ENCODE data around the gene UBE2I.
A peak's percentile ranks its signal among the peaks of the same experiment; 100 is the strongest.

UBE2I gene

DNA sequence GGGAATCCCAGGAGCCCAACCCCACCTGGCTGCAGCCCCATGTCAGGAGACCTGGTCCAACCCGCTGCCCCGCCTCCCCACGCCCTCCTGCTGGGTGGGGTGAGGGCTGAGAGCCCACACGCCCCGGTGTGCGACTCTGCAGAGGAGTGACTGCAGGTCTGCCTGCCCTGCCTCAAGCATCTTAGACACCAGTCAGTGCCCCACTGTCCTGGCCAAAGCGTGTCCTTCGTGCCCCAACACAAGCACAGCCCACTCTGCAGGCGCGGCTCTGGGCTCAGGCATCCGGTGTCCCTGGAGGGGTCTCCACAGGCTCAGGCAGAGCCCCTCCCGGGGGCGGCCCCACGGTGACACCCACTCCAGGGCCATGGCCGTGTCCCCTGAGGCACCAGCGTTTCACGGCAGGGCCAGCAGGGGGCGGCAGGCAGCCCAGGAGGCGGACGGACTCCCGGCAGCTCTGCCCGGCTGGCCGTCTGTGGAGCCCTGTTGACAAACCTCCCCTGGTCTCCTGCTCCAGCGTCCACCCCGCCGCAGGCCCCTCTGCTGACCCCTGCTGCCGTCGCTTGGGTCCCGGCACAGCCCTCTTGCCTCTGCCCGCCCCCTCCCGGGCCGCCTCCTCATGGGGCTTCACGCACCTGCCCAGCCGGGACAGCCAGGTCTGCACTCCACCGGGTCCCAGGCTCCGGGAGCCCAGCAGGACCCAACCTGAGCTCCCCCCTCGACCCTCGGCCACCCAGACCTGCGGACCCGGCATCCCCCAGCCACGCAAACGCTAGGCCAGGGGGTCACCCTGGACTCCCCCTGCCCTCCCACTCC, 8.6 kb upstream of the UBE2I start (continued):
- TF ChIP-seq, protein P1, sequence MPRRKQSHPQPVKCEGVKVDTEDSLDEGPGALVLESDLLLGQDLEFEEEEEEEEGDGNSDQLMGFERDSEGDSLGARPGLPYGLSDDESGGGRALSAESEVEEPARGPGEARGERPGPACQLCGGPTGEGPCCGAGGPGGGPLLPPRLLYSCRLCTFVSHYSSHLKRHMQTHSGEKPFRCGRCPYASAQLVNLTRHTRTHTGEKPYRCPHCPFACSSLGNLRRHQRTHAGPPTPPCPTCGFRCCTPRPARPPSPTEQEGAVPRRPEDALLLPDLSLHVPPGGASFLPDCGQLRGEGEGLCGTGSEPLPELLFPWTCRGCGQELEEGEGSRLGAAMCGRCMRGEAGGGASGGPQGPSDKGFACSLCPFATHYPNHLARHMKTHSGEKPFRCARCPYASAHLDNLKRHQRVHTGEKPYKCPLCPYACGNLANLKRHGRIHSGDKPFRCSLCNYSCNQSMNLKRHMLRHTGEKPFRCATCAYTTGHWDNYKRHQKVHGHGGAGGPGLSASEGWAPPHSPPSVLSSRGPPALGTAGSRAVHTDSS (tag by site-specific recombination; IDR thresholded peaks at IDR 0.05), result no peak
- TF ChIP-seq KLF9 (tag by site-specific recombination; IDR thresholded peaks at IDR 0.05; ENCODE audit: low read depth) (peak; percentile 74), ZSCAN30 (tag by site-specific recombination; IDR thresholded peaks at IDR 0.05) (peak; percentile 44; the same call in 1 of the 2 replicates), ZFHX2 (tag by site-specific recombination; conservative IDR thresholded peaks at IDR 0.05) (peak; percentile 86), TRIM28 (IDR thresholded peaks at IDR 0.05; ENCODE audit: borderline replicate concordance, low read length) (no peak), ZNF747 (tag by site-specific recombination; IDR thresholded peaks at IDR 0.05) (no peak), ZNF184 (tag by site-specific recombination; IDR thresholded peaks at IDR 0.05) (no peak), ZBTB8A (tag by site-specific recombination; IDR thresholded peaks at IDR 0.05) (peak; percentile 27; the same call in 1 of the 2 replicates), EGR2 (tag by site-specific recombination; IDR thresholded peaks at IDR 0.05; ENCODE audit: low read depth) (peak; percentile 74), ZNF311 (tag by site-specific recombination; IDR thresholded peaks at IDR 0.05; ENCODE audit: borderline replicate concordance) (no peak), ZNF37A (tag by site-specific recombination; IDR thresholded peaks at IDR 0.05) (no peak), ZNF211 (tag by site-specific recombination; IDR thresholded peaks at IDR 0.05; ENCODE audit: low read depth) (no peak), ZFP3 (tag by site-specific recombination; IDR thresholded peaks at IDR 0.05; ENCODE audit: low read depth) (no peak), ZNF785 (tag by site-specific recombination; IDR thresholded peaks at IDR 0.05) (no peak), ZNF629 (tag by site-specific recombination; IDR thresholded peaks at IDR 0.05) (no peak), ZNF623 (tag by site-specific recombination; IDR thresholded peaks at IDR 0.05) (no peak), ZNF341 (tag by site-specific recombination; IDR thresholded peaks at IDR 0.05; ENCODE audit: low read depth) (no peak), ZNF16 (tag by site-specific recombination; IDR thresholded peaks at IDR 0.05; ENCODE audit: low read depth) (no peak), ZNF302 (tag by site-specific recombination; IDR thresholded peaks at IDR 0.05; ENCODE audit: low read depth) (no peak), ZNF335 (tag by site-specific recombination; conservative IDR thresholded peaks at IDR 0.05) (no peak; the same call in none of the 2 replicates)
- TF ChIP-seq, protein P2, sequence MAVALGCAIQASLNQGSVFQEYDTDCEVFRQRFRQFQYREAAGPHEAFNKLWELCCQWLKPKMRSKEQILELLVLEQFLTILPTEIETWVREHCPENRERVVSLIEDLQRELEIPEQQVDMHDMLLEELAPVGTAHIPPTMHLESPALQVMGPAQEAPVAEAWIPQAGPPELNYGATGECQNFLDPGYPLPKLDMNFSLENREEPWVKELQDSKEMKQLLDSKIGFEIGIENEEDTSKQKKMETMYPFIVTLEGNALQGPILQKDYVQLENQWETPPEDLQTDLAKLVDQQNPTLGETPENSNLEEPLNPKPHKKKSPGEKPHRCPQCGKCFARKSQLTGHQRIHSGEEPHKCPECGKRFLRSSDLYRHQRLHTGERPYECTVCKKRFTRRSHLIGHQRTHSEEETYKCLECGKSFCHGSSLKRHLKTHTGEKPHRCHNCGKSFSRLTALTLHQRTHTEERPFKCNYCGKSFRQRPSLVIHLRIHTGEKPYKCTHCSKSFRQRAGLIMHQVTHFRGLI (tag by site-specific recombination; IDR thresholded peaks at IDR 0.05), result no peak
- TF ChIP-seq, protein P3, sequence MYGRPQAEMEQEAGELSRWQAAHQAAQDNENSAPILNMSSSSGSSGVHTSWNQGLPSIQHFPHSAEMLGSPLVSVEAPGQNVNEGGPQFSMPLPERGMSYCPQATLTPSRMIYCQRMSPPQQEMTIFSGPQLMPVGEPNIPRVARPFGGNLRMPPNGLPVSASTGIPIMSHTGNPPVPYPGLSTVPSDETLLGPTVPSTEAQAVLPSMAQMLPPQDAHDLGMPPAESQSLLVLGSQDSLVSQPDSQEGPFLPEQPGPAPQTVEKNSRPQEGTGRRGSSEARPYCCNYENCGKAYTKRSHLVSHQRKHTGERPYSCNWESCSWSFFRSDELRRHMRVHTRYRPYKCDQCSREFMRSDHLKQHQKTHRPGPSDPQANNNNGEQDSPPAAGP (tag by site-specific recombination; IDR thresholded peaks at IDR 0.05), result peak; percentile 64; the same call in 1 of the 2 replicates
- TF ChIP-seq, protein P4, sequence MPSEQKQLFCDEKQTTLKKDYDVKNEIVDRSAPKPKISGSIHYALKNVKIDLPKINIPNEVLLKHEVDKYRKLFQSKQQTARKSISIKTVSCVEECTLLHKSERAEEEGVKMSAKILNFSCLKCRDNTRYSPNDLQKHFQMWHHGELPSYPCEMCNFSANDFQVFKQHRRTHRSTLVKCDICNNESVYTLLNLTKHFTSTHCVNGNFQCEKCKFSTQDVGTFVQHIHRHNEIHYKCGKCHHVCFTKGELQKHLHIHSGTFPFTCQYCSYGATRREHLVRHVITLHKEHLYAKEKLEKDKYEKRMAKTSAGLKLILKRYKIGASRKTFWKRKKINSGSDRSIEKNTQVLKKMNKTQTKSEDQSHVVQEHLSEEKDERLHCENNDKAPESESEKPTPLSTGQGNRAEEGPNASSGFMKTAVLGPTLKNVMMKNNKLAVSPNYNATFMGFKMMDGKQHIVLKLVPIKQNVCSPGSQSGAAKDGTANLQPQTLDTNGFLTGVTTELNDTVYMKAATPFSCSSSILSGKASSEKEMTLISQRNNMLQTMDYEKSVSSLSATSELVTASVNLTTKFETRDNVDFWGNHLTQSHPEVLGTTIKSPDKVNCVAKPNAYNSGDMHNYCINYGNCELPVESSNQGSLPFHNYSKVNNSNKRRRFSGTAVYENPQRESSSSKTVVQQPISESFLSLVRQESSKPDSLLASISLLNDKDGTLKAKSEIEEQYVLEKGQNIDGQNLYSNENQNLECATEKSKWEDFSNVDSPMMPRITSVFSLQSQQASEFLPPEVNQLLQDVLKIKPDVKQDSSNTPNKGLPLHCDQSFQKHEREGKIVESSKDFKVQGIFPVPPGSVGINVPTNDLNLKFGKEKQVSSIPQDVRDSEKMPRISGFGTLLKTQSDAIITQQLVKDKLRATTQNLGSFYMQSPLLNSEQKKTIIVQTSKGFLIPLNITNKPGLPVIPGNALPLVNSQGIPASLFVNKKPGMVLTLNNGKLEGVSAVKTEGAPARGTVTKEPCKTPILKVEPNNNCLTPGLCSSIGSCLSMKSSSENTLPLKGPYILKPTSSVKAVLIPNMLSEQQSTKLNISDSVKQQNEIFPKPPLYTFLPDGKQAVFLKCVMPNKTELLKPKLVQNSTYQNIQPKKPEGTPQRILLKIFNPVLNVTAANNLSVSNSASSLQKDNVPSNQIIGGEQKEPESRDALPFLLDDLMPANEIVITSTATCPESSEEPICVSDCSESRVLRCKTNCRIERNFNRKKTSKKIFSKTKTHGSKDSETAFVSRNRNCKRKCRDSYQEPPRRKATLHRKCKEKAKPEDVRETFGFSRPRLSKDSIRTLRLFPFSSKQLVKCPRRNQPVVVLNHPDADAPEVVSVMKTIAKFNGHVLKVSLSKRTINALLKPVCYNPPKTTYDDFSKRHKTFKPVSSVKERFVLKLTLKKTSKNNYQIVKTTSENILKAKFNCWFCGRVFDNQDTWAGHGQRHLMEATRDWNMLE (tag by site-specific recombination; conservative IDR thresholded peaks at IDR 0.05; ENCODE audit: low read depth), result no peak

Measured in HEK293 (cell line).